Thyroid gland (tissue), 4 donors: ENCODE data around the gene RPS6KA6. TPM values are rescaled to one million over a fixed set of nuclear protein-coding genes. Genes with fewer than 3 reads are reported as not detected.

ENCODE experiments used
- DNase-seq, 2 donors: peaks; one replicate each; pipeline ENCODE4 v3.0.0-alpha.2; 2019
- H3K27ac ChIP-seq, 3 donors: fragments of 200-600 bp; sonication (generic); 1 replicate in 2 of 3; 2 replicates in 1 of 3; pipeline ENCODE4 v1.5.1; 2016 to 2019; ENCODE audit warnings: mild to moderate bottlenecking in 1 of 3, moderate library complexity in 1 of 3
- H3K27me3 ChIP-seq: fragments of 200-600 bp; sonication (generic); one replicate; pipeline ENCODE4 v1.5.1; 2019
- H3K36me3 ChIP-seq, 2 donors: fragments of 200-600 bp; sonication (generic); one replicate each; pipeline ENCODE4 v1.5.1; 2016 to 2019
- H3K4me1 ChIP-seq, 2 donors: fragments of 200-600 bp; sonication (generic); one replicate each; pipeline ENCODE4 v1.5.1; 2017 to 2019
- H3K4me3 ChIP-seq, 3 donors: fragments of 200-600 bp; sonication (generic); replicated peaks in 1 of 3; 1 replicate in 2 of 3; 2 replicates in 1 of 3; pipeline ENCODE4 v1.5.1; 2016; ENCODE audit warnings: mild to moderate bottlenecking in 1 of 3
- H3K9me3 ChIP-seq: fragments of 200-600 bp; sonication (generic); one replicate; pipeline ENCODE4 v1.5.1; 2017
- CTCF ChIP-seq, 6 experiments: fragments of 200-600 bp in 3 of 6; fragments of 450-650 bp in 3 of 6; sonication (generic) in 3 of 6; IDR thresholded peaks; one replicate each; pipeline ENCODE4 v1.5.1; 2016 to 2019; ENCODE audit warnings: antibody characterized with exemption in 6 of 6, mild to moderate bottlenecking in 2 of 6, inconsistent platforms in 1 of 6, moderate library complexity in 1 of 6
- POLR2A ChIP-seq, 2 donors: fragments of 450-650 bp; IDR thresholded peaks; one replicate each; pipeline ENCODE4 v1.6.1; 2017; ENCODE audit warnings: antibody characterized with exemption in 2 of 2, mild to moderate bottlenecking in 2 of 2, moderate library complexity in 1 of 2
- WGBS, 2 donors: methylation state at CpG; one replicate each; pipeline ENCODE4 v1.1.5; 2017; 5-methylcytosine and 5-hydroxymethylcytosine counted together
- intact Hi-C: fragments of 100-400 bp; cut with DNase I; formaldehyde crosslinking; loops from one replicate; pipeline ENCODE4 v1.15.1; 2023
- total RNA-seq, 4 donors: library from RNA; depleted of rRNA; stranded (reverse); fragments of >200 nt; gene quantifications; one replicate each; pipeline ENCODE4 v1.2.3, GENCODE V29; 2016

Gene RPS6KA6
- total RNA-seq, 4 donors from 2014 or later = 14.6 to 24.0 (median 23.0) TPM

- no peaks in the 10 kb centered on the region for H3K27me3 ChIP-seq
- intact Hi-C loops = no loop called here
- H3K27ac ChIP-seq = peak overlapping the region; percentile 61 to 66 (median 61)
- H3K4me1 ChIP-seq = no peaks in the 10 kb centered on the region
- H3K36me3 ChIP-seq = no peaks in the 10 kb centered on the region
- H3K9me3 ChIP-seq = no peaks in the 10 kb centered on the region
- peak; percentile 60 to 61 for DNase-seq
- WGBS, 2 donors = 40 to 51% methylated on average over 2 of the region's 2 CpGs
- no peak for TF ChIP-seq POLR2A (IDR thresholded peaks at IDR 0.05)
- TF ChIP-seq CTCF (IDR thresholded peaks at IDR 0.05) = no peak
- no peak overlapping the region for H3K4me3 ChIP-seq
These were observed 5.5 kb downstream of the RPS6KA6 start for GRCh38 chrX:84182516-84182915.

- no peaks in the 10 kb centered on the region for H3K4me1 ChIP-seq
- DNase-seq = no peak
- intact Hi-C loops = no loop called here
- no peak overlapping the region for H3K4me3 ChIP-seq
- H3K36me3 ChIP-seq = no peaks in the 10 kb centered on the region
- no peaks in the 10 kb centered on the region for H3K9me3 ChIP-seq
- TF ChIP-seq POLR2A (IDR thresholded peaks at IDR 0.05) (no peak), CTCF (IDR thresholded peaks at IDR 0.05) (no peak)
- H3K27ac ChIP-seq = peak overlapping the region in 1 of 3 donors; percentile 72
- H3K27me3 ChIP-seq = peaks cover 3% of the 10 kb centered on the region
These were observed 12.0 kb downstream of the RPS6KA6 start for GRCh38 chrX:84175958-84176357.

GRCh38 chrX:84175274-84175673 lies 12.7 kb downstream of the RPS6KA6 start:
- H3K4me3 ChIP-seq = no peak overlapping the region
- peaks cover 3% of the 10 kb centered on the region for H3K27me3 ChIP-seq
- H3K4me1 ChIP-seq = no peaks in the 10 kb centered on the region
- 92 to 99% methylated on average over 3 of the region's 3 CpGs for WGBS, 2 donors
- no peaks in the 10 kb centered on the region for H3K36me3 ChIP-seq
- peak overlapping the region in 1 of 3 donors; percentile 72 for H3K27ac ChIP-seq
- intact Hi-C loops = no loop called here
- H3K9me3 ChIP-seq = no peaks in the 10 kb centered on the region
- TF ChIP-seq CTCF (IDR thresholded peaks at IDR 0.05) = no peak
- no peak for TF ChIP-seq POLR2A (IDR thresholded peaks at IDR 0.05)
- DNase-seq = no peak

GRCh38 chrX:84174348-84174747 lies 13.7 kb downstream of the RPS6KA6 start:
- 91 to 94% methylated on average over 2 of the region's 2 CpGs for WGBS, 2 donors
- H3K27ac ChIP-seq = no peak overlapping the region
- no peak for DNase-seq
- H3K4me1 ChIP-seq = no peaks in the 10 kb centered on the region
- no peaks in the 10 kb centered on the region for H3K9me3 ChIP-seq
- TF ChIP-seq POLR2A (IDR thresholded peaks at IDR 0.05) = no peak
- TF ChIP-seq CTCF (IDR thresholded peaks at IDR 0.05) = no peak
- peaks cover 3% of the 10 kb centered on the region for H3K27me3 ChIP-seq
- intact Hi-C loops = no loop called here
- no peaks in the 10 kb centered on the region for H3K36me3 ChIP-seq
- no peak overlapping the region for H3K4me3 ChIP-seq

- no peak overlapping the region for H3K4me3 ChIP-seq
- no peak overlapping the region for H3K27ac ChIP-seq
- H3K27me3 ChIP-seq = peaks cover 3% of the 10 kb centered on the region
- 85 to 89% methylated on average over 2 of the region's 2 CpGs for WGBS, 2 donors
- no peaks in the 10 kb centered on the region for H3K4me1 ChIP-seq
- no peak for TF ChIP-seq POLR2A (IDR thresholded peaks at IDR 0.05)
- TF ChIP-seq CTCF (IDR thresholded peaks at IDR 0.05) = no peak
- no peaks in the 10 kb centered on the region for H3K9me3 ChIP-seq
- intact Hi-C loops = no loop called here
- H3K36me3 ChIP-seq = no peaks in the 10 kb centered on the region
- no peak for DNase-seq
These were observed 17.1 kb downstream of the RPS6KA6 start for GRCh38 chrX:84170931-84171330.
